ENCODE measurements around the gene EYA2. TPM values are rescaled to one million over a fixed set of nuclear protein-coding genes. Genes with fewer than 3 reads are reported as not detected.

EYA2 gene
- total RNA-seq, 3 donors from 2014 or later (not counting 1 experiment from before 2014, with no cell fraction given) = 0.30 TPM; not detected in 2

- DNase-seq (no peak), ATAC-seq (no peak)
- Histone ChIP-seq H3K4me3 (ENCODE audit: low read length) (no peak overlapping the region), H3K27ac (ENCODE audit: low read length) (no peak overlapping the region), H3K4me1 (ENCODE audit: control insufficient read depth, insufficient read depth, low read length) (no peaks in the 10 kb centered on the region), H3K27me3 (ENCODE audit: control insufficient read depth, insufficient read depth, low read length) (no peaks in the 10 kb centered on the region), H3K9me3 (ENCODE audit: control insufficient read depth, insufficient read depth, low read length) (no peaks in the 10 kb centered on the region), H3K36me3 (ENCODE audit: control insufficient read depth, insufficient read depth, low read length) (peaks cover 52% of the 10 kb centered on the region)
- H3K27ac Mint-ChIP-seq = no peak overlapping the region
- intact Hi-C loops (cut with micrococcal nuclease) = no loop called here
- WGBS (ENCODE audit: insufficient coverage) = 97% methylated on average over 14 of the region's 17 CpGs
- no peaks in the 10 kb centered on the region for H3K4me1 Mint-ChIP-seq
- H3K27me3 Mint-ChIP-seq (ENCODE audit: low read depth in 2 of 2) = no peaks in the 10 kb centered on the region
- H3K36me3 Mint-ChIP-seq = peaks cover 7% of the 10 kb centered on the region
- TF ChIP-seq CTCF (IDR thresholded peaks at IDR 0.05) = no peak
- H3K9me3 Mint-ChIP-seq = no peaks in the 10 kb centered on the region
- no peak overlapping the region for H3K4me3 Mint-ChIP-seq
Measured at GRCh38 chr20:47209982-47210381, 315.3 kb downstream of the EYA2 start.

GRCh38 chr20:47210470-47210869 lies 315.8 kb downstream of the EYA2 start:
- Histone ChIP-seq H3K27ac (ENCODE audit: low read length) (no peak overlapping the region), H3K27me3 (ENCODE audit: control insufficient read depth, insufficient read depth, low read length) (no peaks in the 10 kb centered on the region), H3K4me3 (ENCODE audit: low read length) (no peak overlapping the region), H3K4me1 (ENCODE audit: control insufficient read depth, insufficient read depth, low read length) (no peaks in the 10 kb centered on the region), H3K9me3 (ENCODE audit: control insufficient read depth, insufficient read depth, low read length) (no peaks in the 10 kb centered on the region), H3K36me3 (ENCODE audit: control insufficient read depth, insufficient read depth, low read length) (peaks cover 55% of the 10 kb centered on the region)
- no peak for DNase-seq
- intact Hi-C loops (cut with micrococcal nuclease) = no loop called here
- H3K9me3 Mint-ChIP-seq = no peaks in the 10 kb centered on the region
- peaks cover 8% of the 10 kb centered on the region for H3K36me3 Mint-ChIP-seq
- ATAC-seq = no peak
- no peak overlapping the region for H3K4me3 Mint-ChIP-seq
- 97% methylated on average over 12 of the region's 13 CpGs for WGBS (ENCODE audit: insufficient coverage)
- H3K27ac Mint-ChIP-seq = no peak overlapping the region
- H3K4me1 Mint-ChIP-seq = no peaks in the 10 kb centered on the region
- H3K27me3 Mint-ChIP-seq (ENCODE audit: low read depth in 2 of 2) = no peaks in the 10 kb centered on the region
- TF ChIP-seq CTCF (IDR thresholded peaks at IDR 0.05) = no peak

- H3K27ac Mint-ChIP-seq = no peak overlapping the region
- ATAC-seq (no peak), DNase-seq (no peak)
- no peak overlapping the region for H3K4me3 Mint-ChIP-seq
- no peaks in the 10 kb centered on the region for H3K27me3 Mint-ChIP-seq (ENCODE audit: low read depth in 2 of 2)
- intact Hi-C loops (cut with micrococcal nuclease) = no loop called here
- Histone ChIP-seq H3K36me3 (ENCODE audit: control insufficient read depth, insufficient read depth, low read length) (peaks cover 60% of the 10 kb centered on the region), H3K4me3 (ENCODE audit: low read length) (no peak overlapping the region), H3K27ac (ENCODE audit: low read length) (no peak overlapping the region), H3K9me3 (ENCODE audit: control insufficient read depth, insufficient read depth, low read length) (no peaks in the 10 kb centered on the region), H3K27me3 (ENCODE audit: control insufficient read depth, insufficient read depth, low read length) (no peaks in the 10 kb centered on the region), H3K4me1 (ENCODE audit: control insufficient read depth, insufficient read depth, low read length) (no peaks in the 10 kb centered on the region)
- TF ChIP-seq CTCF (IDR thresholded peaks at IDR 0.05) = no peak
- H3K9me3 Mint-ChIP-seq = no peaks in the 10 kb centered on the region
- 96% methylated on average over 7 of the region's 7 CpGs for WGBS (ENCODE audit: insufficient coverage)
- H3K36me3 Mint-ChIP-seq = peaks cover 13% of the 10 kb centered on the region
- H3K4me1 Mint-ChIP-seq = peaks cover 5% of the 10 kb centered on the region in 2 donors
Measured at GRCh38 chr20:47211036-47211435, 316.4 kb downstream of the EYA2 start.

GRCh38 chr20:47212606-47213207 lies 318.1 kb downstream of the EYA2 start:
- Mint-ChIP-seq H3K27ac (no peak overlapping the region), H3K4me3 (no peak overlapping the region), H3K36me3 (peaks cover 14% of the 10 kb centered on the region), H3K9me3 (no peaks in the 10 kb centered on the region), H3K27me3 (ENCODE audit: low read depth in 2 of 2) (no peaks in the 10 kb centered on the region), H3K4me1 (peaks cover 5% of the 10 kb centered on the region in 2 donors)
- Histone ChIP-seq H3K4me3 (ENCODE audit: low read length) (no peak overlapping the region), H3K4me1 (ENCODE audit: control insufficient read depth, insufficient read depth, low read length) (no peaks in the 10 kb centered on the region), H3K36me3 (ENCODE audit: control insufficient read depth, insufficient read depth, low read length) (peaks cover 69% of the 10 kb centered on the region), H3K27ac (ENCODE audit: low read length) (no peak overlapping the region), H3K9me3 (ENCODE audit: control insufficient read depth, insufficient read depth, low read length) (no peaks in the 10 kb centered on the region), H3K27me3 (ENCODE audit: control insufficient read depth, insufficient read depth, low read length) (no peaks in the 10 kb centered on the region)
- 90% methylated on average over 7 of the region's 9 CpGs for WGBS (ENCODE audit: insufficient coverage)
- intact Hi-C loops (cut with micrococcal nuclease) = no loop called here
- DNase-seq (no peak), ATAC-seq (no peak)
- no peak for TF ChIP-seq CTCF (IDR thresholded peaks at IDR 0.05)

All from natural killer cell (primary cell).